HG02642 (cell line): Measurements from ENCODE around the gene CASP4.

Source experiments
- ATAC-seq: cut with Tn5 transposase; IDR thresholded peaks from one replicate; pipeline ENCODE4 v1.9.1; 2021; ENCODE audit warnings: mild to moderate bottlenecking; ENCODE audit not compliant: unreplicated experiment, poor library complexity

CASP4 gene

GRCh38 chr11:104897891-104898684, 70.3 kb downstream of the CASP4 start, which contains the start of gene CASP12:
Gene CASP12 (minus strand): TSS chr11:104898460.
- ATAC-seq = peak; percentile 78

GRCh38 chr11:104895634-104896033, 72.7 kb downstream of the CASP4 start:
- no peak for ATAC-seq

- no peak for ATAC-seq
Observed at GRCh38 chr11:104893876-104894275, 74.5 kb downstream of the CASP4 start.
